Activated CD8-positive, alpha-beta T cell treated with anti-CD3 and anti-CD28 coated beads for 36 hours (primary cell): ENCODE data around the gene TH. TPM values are rescaled to one million over a fixed set of nuclear protein-coding genes. Genes with fewer than 3 reads are reported as not detected.

Source experiments
- ATAC-seq: fragments of 200-7000 bp; cut with Tn5 transposase; one replicate; pipeline ENCODE4 v1.10.0; 2021; ENCODE audit warnings: mild to moderate bottlenecking, moderate library complexity
- CTCF ChIA-PET: fragments of 350-600 bp; sonication (Branson Sonifier 250); formaldehyde crosslinking; loops from one replicate; lab custom pipeline; 2021; ENCODE audit warnings: antibody characterized with exemption; lab: Charles Lee
- POLR2A ChIA-PET: fragments of 350-600 bp; sonication (Branson Sonifier 250); formaldehyde crosslinking; loops from one replicate; lab custom pipeline; 2021; ENCODE audit warnings: antibody characterized with exemption; lab: Charles Lee
- DNase-seq: peaks from one replicate; pipeline ENCODE4 v3.0.0-alpha.2; 2020
- H3K27ac Mint-ChIP-seq: one replicate; pipeline ENCODE4 v1.8.0; 2021; ENCODE audit warnings: mild to moderate bottlenecking, mixed read lengths
- H3K27me3 Mint-ChIP-seq: one replicate; pipeline ENCODE4 v1.8.0; 2021; ENCODE audit warnings: mixed read lengths
- H3K36me3 Mint-ChIP-seq: one replicate; pipeline ENCODE4 v1.8.0; 2021; ENCODE audit warnings: low read depth, mixed read lengths
- H3K4me1 Mint-ChIP-seq: one replicate; pipeline ENCODE4 v1.8.0; 2021; ENCODE audit warnings: low read depth, mixed read lengths
- H3K4me3 Mint-ChIP-seq: one replicate; pipeline ENCODE4 v1.8.0; 2021; ENCODE audit warnings: mild to moderate bottlenecking, moderate library complexity, mixed read lengths
- H3K9me3 Mint-ChIP-seq: one replicate; pipeline ENCODE4 v1.8.0; 2021; ENCODE audit warnings: mixed read lengths
- intact Hi-C: fragments of 100-400 bp; cut with micrococcal nuclease; formaldehyde crosslinking; loops from one replicate; pipeline ENCODE4 v1.10.0; 2022
- total RNA-seq, 2 experiments: library from RNA; stranded (reverse); gene quantifications; one replicate each; pipeline ENCODE4 v1.2.3, GENCODE V29; 2021
- TF ChIP-seq, protein P1 (sequence below): fragments of 200-600 bp; IDR thresholded peaks from one replicate; pipeline ENCODE4 v1.8.0; 2022; ENCODE audit warnings: antibody characterized with exemption, mild to moderate bottlenecking

TH gene
- total RNA-seq, 2 experiments from 2014 or later, result not detected

GRCh38 chr11:2165571-2165970 lies 6.0 kb downstream of the TH start:
- no peak for DNase-seq
- H3K4me1 Mint-ChIP-seq, result no peaks in the 10 kb centered on the region
- no peaks in the 10 kb centered on the region for H3K36me3 Mint-ChIP-seq
- no peak overlapping the region for H3K4me3 Mint-ChIP-seq
- intact Hi-C loops, result no loop called here
- ChIA-PET POLR2A (no interaction called here), CTCF (interaction anchor here (1.0 to 1.7 kb wide), 4 partner anchors 14 to 255 kb away, joined by 5 to 9 read pairs (median 6); no protein-coding TSS in a partner anchor)
- no peaks in the 10 kb centered on the region for H3K9me3 Mint-ChIP-seq
- ATAC-seq, result no peak
- H3K27me3 Mint-ChIP-seq, result peaks cover 5% of the 10 kb centered on the region
- TF ChIP-seq, protein P1, sequence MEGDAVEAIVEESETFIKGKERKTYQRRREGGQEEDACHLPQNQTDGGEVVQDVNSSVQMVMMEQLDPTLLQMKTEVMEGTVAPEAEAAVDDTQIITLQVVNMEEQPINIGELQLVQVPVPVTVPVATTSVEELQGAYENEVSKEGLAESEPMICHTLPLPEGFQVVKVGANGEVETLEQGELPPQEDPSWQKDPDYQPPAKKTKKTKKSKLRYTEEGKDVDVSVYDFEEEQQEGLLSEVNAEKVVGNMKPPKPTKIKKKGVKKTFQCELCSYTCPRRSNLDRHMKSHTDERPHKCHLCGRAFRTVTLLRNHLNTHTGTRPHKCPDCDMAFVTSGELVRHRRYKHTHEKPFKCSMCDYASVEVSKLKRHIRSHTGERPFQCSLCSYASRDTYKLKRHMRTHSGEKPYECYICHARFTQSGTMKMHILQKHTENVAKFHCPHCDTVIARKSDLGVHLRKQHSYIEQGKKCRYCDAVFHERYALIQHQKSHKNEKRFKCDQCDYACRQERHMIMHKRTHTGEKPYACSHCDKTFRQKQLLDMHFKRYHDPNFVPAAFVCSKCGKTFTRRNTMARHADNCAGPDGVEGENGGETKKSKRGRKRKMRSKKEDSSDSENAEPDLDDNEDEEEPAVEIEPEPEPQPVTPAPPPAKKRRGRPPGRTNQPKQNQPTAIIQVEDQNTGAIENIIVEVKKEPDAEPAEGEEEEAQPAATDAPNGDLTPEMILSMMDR, result no peak
- no peak overlapping the region for H3K27ac Mint-ChIP-seq

DNA sequence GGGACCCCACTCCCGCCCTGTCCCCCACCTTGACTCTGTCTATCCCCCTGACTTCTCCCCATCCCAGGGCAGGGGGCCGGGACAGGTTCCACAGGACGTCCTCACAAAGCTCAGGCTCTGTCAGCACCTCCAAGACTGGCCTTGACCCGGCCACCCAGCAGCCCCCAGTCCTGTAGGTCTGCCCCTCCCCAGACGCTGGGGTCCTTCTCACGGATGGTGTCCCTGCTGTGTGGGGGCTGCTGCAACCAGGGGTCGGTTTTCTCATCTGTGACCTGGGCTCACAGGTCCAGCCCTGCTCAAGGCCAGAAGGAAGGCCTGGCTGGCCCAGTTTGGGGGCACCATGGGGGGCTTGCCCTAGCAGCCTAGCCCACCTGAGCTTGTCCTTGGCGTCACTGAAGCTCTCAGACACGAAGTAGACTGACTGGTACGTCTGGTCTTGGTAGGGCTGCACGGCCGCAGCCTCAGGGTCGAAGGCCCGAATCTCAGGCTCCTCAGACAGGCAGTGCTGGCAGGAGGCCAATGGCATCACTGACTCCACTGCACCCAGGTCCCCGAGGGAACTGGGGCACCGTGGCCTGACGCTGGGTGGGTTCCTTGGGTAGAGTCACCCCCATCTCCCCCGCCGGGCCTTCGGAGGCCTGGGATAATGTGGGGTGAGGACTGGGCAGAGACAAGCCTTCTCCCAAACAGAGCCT lies 6.6 kb downstream of the TH start:
- POLR2A ChIA-PET, result no interaction called here
- Mint-ChIP-seq H3K4me3 (no peak overlapping the region), H3K27me3 (peaks cover 5% of the 10 kb centered on the region), H3K27ac (no peak overlapping the region), H3K9me3 (no peaks in the 10 kb centered on the region), H3K36me3 (no peaks in the 10 kb centered on the region), H3K4me1 (no peaks in the 10 kb centered on the region)
- DNase-seq (no peak), ATAC-seq (no peak)
- CTCF ChIA-PET, result interaction anchor here (1.0 to 1.7 kb wide), 4 partner anchors 13 to 256 kb away, joined by 5 to 9 read pairs (median 6); no protein-coding TSS in a partner anchor
- TF ChIP-seq, protein P1, result no peak
- intact Hi-C loops, result no loop called here

DNA sequence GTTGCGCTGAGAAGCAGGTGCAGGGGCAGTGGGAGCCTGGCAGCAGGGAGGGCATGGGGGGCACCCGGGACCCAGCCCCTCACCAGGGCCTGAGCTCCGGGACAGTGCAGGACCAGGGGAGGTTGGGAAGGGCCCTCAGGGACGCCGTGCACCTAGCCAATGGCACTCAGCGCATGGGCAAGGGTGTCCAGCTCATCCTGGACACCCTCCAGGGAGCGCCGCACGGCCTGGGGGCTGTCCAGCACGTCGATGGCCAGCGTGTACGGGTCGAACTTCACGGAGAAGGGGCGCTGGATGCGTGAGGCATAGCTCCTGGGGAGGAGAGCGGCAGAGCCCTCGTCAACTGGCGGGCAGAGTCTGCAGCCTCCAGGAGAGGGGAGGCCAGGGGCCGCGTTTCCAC lies 7.5 kb downstream of the TH start:
- ChIA-PET POLR2A (no interaction called here), CTCF (interaction anchor here (1.1 to 3.0 kb wide), 5 partner anchors 11 to 255 kb away, joined by 3 to 11 read pairs (median 5); no protein-coding TSS in a partner anchor)
- no peaks in the 10 kb centered on the region for H3K36me3 Mint-ChIP-seq
- intact Hi-C loops, result no loop called here
- H3K9me3 Mint-ChIP-seq, result no peaks in the 10 kb centered on the region
- peaks cover 5% of the 10 kb centered on the region for H3K27me3 Mint-ChIP-seq
- TF ChIP-seq, protein P1, result no peak
- H3K27ac Mint-ChIP-seq, result no peak overlapping the region
- ATAC-seq (no peak), DNase-seq (no peak)
- no peaks in the 10 kb centered on the region for H3K4me1 Mint-ChIP-seq
- H3K4me3 Mint-ChIP-seq, result no peak overlapping the region

GRCh38 chr11:2163428-2163978 lies 8.1 kb downstream of the TH start:
- DNase-seq (no peak), ATAC-seq (no peak)
- CTCF ChIA-PET, result interaction anchor here (0.8 to 3.0 kb wide), 5 partner anchors 11 to 256 kb away, joined by 3 to 11 read pairs (median 3); no protein-coding TSS in a partner anchor
- H3K9me3 Mint-ChIP-seq, result no peaks in the 10 kb centered on the region
- no peaks in the 10 kb centered on the region for H3K36me3 Mint-ChIP-seq
- H3K4me3 Mint-ChIP-seq, result no peak overlapping the region
- H3K27me3 Mint-ChIP-seq, result peaks cover 5% of the 10 kb centered on the region
- H3K4me1 Mint-ChIP-seq, result no peaks in the 10 kb centered on the region
- intact Hi-C loops, result no loop called here
- TF ChIP-seq, protein P1, result no peak
- POLR2A ChIA-PET, result no interaction called here
- H3K27ac Mint-ChIP-seq, result no peak overlapping the region

DNA sequence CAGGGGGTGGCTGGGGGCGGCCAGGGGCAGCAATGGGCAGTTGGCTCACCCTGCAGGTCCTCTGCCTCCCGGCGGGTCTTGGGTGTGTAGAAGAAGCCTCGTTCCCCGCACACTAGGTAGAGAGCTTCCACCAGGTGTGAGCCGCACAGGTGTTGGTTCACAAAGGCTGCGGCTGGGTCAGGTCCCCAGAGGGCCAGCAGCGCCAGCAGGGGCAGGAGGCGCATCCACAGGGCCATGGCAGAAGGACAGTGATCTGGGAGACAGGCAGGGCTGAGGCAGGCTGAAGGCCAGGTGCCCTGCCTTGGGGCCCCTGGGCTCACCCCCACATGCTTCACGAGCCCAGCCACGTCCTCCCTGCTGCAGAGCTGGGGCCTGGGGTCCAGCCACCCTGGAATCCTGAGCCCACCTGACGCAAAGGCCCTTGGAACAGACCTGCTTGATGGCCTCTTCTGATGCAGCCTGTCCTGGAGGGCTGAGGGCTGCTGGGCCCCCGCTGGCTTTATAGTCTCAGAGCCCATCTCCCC lies 10.8 kb downstream of the TH start, which contains the start of gene INS:
Gene INS, minus strand, starts transcription at position 474 of the 524 bp plus-strand sequence. Its CDS starts 238 bp downstream, at position 236.
- CTCF ChIA-PET, result interaction anchor here (1.0 to 1.5 kb wide), 3 partner anchors 9 to 138 kb away, joined by 3 to 5 read pairs (median 3); no protein-coding TSS in a partner anchor

More for the DNA sequence above, 10.8 kb downstream of the TH start, which contains the start of gene INS:
- H3K9me3 Mint-ChIP-seq, result no peaks in the 10 kb centered on the region
- no peaks in the 10 kb centered on the region for H3K4me1 Mint-ChIP-seq
- H3K27me3 Mint-ChIP-seq, result peaks cover 4% of the 10 kb centered on the region
- no peak for ATAC-seq
- H3K4me3 Mint-ChIP-seq, result no peak within 1 kb of the TSS
- TF ChIP-seq, protein P1, result no peak
- no peaks in the 10 kb centered on the region for H3K36me3 Mint-ChIP-seq
- intact Hi-C loops, result no loop called here
- H3K27ac Mint-ChIP-seq, result no peak within 1 kb of the TSS
- no peak for DNase-seq
- POLR2A ChIA-PET, result no interaction called here
